Left renal pelvis (tissue), 4 donors: Measurements from ENCODE around the gene CAPN9. TPM values are rescaled to one million over a fixed set of nuclear protein-coding genes. Genes with fewer than 3 reads are reported as not detected.
"Not testable (repeated sequence)": the region's sequence is repeated elsewhere in the genome, so short reads cannot be mapped to it uniquely, and the experiment has no call there.

Source experiments
- DNase-seq, 4 donors: peaks; one replicate each; pipeline ENCODE4 v3.0.0-alpha.2; 2013; ENCODE audit warnings: low read depth in 4 of 4, low spot score in 3 of 4
- polyA plus RNA-seq, 4 donors: library from polyadenylated mRNA; unstranded; fragments of 120-200 nt; gene quantifications; one replicate each; pipeline ENCODE4 v1.2.1, GENCODE V29; 2013; ENCODE audit not compliant: insufficient read length in 4 of 4

Gene CAPN9
- polyA plus RNA-seq, 4 donors = 0.57 to 2.3 (median 0.88) TPM

GRCh38 chr1:230766318-230766717 lies 19.1 kb downstream of the CAPN9 start:
- DNase-seq = no peak

DNA sequence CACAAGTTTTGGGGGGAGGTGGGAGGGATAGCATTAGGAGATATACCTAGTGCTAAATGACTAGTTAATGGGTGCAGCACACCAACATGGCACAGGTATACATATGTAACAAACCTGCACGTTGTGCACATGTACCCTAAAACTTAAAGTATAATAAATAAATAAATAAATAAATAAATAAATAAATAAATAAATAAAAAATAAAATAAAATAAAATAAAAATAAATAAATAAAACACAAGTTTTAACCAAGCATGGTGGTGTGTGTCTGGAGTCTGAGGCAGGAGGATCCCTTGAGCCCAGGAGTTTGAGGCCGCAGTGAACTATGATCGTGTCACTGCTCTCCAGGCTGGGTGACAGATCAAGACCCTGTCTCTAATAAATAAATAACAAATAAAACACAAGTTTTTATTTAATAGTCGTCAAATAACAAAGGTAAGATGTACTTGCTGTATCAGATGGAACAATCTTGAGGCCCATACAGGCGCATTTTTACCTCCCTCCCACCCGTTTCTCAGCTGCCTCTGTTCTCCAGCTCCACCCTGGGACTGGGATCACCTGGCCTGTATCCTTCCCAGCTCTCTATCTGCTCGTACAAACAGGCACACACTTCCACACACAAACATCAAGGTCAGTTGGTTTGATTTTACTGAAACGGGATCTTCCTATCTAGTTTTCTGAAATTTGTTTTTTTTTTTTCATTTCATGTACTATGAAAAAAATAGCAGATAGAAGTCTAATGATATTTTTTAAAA lies 20.8 kb downstream of the CAPN9 start:
- DNase-seq = not testable (repeated sequence)

- no peak for DNase-seq
Measured at GRCh38 chr1:230768903-230769570, 21.8 kb downstream of the CAPN9 start.

GRCh38 chr1:230770317-230770716 lies 23.1 kb downstream of the CAPN9 start:
- DNase-seq = no peak

- no peak for DNase-seq
Measured at GRCh38 chr1:230771773-230772354, 24.7 kb downstream of the CAPN9 start.

- peak in 1 of 4 donors; percentile 45 for DNase-seq
Measured at GRCh38 chr1:230772457-230773395, 25.5 kb downstream of the CAPN9 start.

DNA sequence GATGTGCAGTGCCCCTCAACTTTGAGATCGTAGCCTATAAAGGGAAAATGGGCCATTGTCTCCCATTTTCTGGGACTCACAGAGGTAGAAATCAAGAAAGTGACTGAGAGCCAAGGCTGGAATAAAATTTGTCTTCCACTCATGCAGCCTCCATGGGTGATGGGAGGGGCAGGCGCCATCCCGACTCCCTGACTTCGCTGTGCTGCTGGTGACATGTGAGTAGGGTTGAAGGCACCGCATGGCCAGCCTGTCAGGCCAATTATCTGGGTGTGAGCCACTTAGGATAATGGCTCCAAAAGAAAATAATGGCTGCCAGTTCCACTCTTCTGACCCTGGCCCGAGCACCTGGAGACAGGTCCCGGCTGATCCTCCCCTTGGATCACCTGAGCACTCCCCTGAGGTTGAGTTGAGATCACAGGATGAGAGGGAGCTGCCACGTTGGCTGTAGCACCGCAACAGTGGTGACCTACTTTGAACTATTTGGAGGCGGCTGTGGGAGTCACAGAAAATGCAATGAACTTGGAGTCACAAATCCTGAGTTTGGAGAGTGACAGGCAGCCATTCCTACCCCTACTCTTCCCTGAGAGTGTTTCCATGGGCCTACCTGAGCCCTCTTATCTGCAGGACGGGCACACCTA lies 26.3 kb downstream of the CAPN9 start:
- DNase-seq = no peak

DNA sequence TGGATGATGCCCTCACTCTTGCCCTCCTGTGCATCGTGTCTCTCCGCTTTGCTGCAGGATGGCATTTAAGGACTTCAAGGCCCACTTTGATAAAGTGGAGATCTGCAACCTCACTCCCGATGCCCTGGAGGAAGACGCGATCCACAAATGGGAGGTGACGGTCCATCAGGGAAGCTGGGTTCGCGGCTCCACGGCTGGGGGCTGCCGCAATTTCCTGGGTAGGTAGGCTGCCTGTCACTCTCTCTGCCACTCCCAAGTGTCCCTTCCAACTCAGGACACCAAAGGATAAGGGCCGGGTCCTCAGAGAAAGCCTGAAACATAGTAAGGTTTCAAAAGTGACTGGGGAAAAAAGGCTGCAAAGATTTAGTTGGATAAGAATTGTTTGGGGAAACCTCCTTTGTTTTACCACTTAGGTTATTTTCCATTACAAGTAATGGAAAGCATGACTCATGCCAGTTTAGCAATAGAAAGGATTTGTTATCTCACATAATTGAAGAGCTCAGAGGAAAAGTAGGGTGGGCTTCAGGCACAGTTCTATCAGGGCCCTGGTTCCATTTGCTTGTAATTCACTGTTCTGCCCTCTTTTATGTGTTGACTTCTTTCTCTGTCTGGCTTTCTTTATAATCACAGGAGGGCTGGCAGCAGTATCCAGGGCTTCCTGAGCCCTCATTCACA lies 31.9 kb downstream of the CAPN9 start:
- DNase-seq = no peak

- no peak for DNase-seq
Measured at GRCh38 chr1:230781131-230781530, 33.9 kb downstream of the CAPN9 start.

- no peak for DNase-seq
Measured at GRCh38 chr1:230781594-230781993, 34.4 kb downstream of the CAPN9 start.

DNA sequence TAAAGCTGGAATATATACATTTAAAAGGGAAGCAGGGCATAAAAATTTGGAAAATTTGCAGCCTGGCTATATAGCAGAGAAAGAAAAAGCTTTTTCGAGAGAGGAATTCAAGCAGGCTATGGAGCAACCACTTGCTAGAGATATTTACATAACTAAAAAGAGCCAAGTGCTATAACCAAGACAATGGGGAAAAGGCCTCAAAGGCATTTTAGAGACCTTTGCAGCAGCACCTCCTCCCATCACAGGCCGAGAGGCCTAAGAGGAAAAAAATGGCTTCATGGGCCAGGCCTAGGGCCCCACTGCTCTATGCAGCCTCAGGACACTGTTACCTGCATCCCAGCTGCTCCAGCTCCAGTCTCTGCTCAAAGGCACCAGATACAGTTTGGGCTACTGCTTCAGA lies 37.0 kb downstream of the CAPN9 start:
- DNase-seq = no peak

GRCh38 chr1:230785636-230786384 lies 38.6 kb downstream of the CAPN9 start:
- no peak for DNase-seq

DNA sequence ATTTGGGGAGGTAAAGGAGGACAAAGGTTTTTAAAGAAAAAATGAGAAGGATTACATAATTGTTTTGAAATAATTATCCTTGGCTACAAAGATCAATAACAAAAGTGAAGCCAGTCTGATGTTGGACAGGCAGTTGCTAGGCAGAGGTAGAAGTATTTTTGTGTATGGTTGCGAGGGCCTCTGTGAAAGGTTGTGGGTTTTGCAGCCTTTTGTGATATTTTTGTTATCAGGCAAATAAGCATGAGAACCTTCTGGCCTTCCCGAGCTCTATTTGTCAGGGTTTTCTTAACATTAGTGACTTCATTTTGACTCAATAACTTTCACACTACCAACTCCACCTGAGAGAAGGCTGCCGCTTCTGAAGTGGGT lies 39.2 kb downstream of the CAPN9 start:
- no peak for DNase-seq

GRCh38 chr1:230787471-230787870 lies 40.3 kb downstream of the CAPN9 start:
- no peak for DNase-seq

DNA sequence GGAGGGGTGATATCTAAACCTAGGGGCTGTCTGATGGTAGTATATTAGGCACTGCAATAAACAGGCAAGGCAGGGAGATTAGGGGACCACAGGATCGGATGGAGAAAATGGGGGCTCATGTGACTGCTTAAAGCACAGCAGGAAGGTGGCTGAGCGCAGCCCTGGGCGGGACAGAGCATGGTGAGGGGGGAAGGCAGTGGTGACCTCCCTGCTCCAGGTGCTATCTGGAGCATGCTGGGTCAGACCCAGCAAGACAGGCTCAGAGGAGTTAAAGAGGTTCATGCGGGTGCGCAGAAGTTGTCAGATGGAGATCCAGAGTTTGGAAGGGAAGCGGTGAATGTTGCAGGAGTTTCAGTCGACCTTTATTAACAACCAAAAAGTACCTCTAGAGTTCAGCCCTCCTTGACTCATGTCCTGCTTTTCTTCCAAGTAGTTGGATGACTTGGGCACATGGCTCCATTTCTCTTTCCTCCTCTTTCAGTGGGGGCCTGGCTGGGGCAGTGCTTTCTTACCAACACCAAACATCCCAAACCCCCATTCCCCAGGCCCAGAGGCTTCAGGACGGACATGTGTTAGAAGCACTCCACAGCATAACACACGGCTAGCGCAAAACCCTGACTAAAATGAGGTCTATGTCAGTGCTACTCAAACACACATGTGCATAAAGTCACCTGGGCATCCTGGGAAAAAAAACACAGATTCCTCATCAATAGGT lies 41.5 kb downstream of the CAPN9 start:
- no peak for DNase-seq

- DNase-seq = no peak
Measured at GRCh38 chr1:230790026-230790425, 42.8 kb downstream of the CAPN9 start.

DNA sequence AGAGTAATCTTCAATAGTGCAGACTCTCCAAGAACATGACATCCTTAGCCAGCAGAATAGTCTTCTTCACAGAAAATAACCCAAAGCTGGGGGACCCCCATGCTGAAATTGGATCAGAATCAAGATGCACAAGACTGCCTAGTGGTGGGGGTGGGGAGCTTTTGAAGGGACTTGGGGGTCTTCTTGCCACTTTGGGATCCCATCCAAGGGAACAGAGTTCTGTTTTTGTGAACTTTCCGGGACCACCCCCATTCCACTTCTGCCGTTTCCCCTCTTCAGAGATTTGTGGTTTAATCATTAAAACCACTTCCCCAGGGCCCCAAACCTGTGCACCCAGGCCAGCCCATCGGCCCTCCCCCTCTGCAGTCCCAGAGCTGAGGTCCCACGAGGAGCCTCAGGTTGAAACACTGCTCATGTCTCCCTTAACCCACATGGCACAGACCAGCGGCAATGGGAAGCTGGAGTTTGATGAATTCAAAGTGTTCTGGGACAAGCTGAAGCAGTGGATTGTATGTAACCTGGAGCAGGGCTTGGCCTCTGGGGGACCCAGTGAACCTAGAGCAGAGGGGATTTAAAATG lies 44.9 kb downstream of the CAPN9 start:
- DNase-seq = no peak
